Measurements from ENCODE around the gene FOLR1.
"Not testable (repeated sequence)": the region's sequence is repeated elsewhere in the genome, so short reads cannot be mapped to it uniquely, and the experiment has no call there.

Gene FOLR1

GRCh38 chr11:72206794-72207193, 14.9 kb downstream of the FOLR1 start:
- WGBS, 2 experiments = 84 to 85% methylated on average over 2 of the region's 2 CpGs
- H3K36me3 ChIP-seq (ENCODE audit: control insufficient read depth, insufficient read depth, low read length); H3K27ac ChIP-seq (ENCODE audit: insufficient read depth, low read depth, low read length, poor library complexity, severe bottlenecking); H3K4me3 ChIP-seq (ENCODE audit: insufficient read depth, low read depth, low read length); H3K4me1 ChIP-seq (ENCODE audit: control insufficient read depth, insufficient read depth, low read length); H3K9me3 ChIP-seq (ENCODE audit: control insufficient read depth, low read length); H3K27me3 ChIP-seq (ENCODE audit: control insufficient read depth, insufficient read depth, low read length, poor library complexity, severe bottlenecking): not testable (repeated sequence)

- WGBS, 2 experiments = 91 to 92% methylated on average over 3 of the region's 3 CpGs
- H3K27me3 ChIP-seq (ENCODE audit: control insufficient read depth, insufficient read depth, low read length, poor library complexity, severe bottlenecking) = no peaks in the 10 kb centered on the region
These were observed 16.3 kb downstream of the FOLR1 start for GRCh38 chr11:72208281-72208680.

GRCh38 chr11:72209101-72209500, 17.2 kb downstream of the FOLR1 start:
- no peaks in the 10 kb centered on the region for H3K27me3 ChIP-seq (ENCODE audit: control insufficient read depth, insufficient read depth, low read length, poor library complexity, severe bottlenecking)
- H3K36me3 ChIP-seq (ENCODE audit: control insufficient read depth, insufficient read depth, low read length) = no peaks in the 10 kb centered on the region
- H3K27ac ChIP-seq (ENCODE audit: insufficient read depth, low read depth, low read length, poor library complexity, severe bottlenecking) = no peak overlapping the region
- no peaks in the 10 kb centered on the region for H3K9me3 ChIP-seq (ENCODE audit: control insufficient read depth, low read length)
- H3K4me3 ChIP-seq (ENCODE audit: insufficient read depth, low read depth, low read length) = no peak overlapping the region
- WGBS, 2 experiments = 84 to 90% methylated on average over 4 of the region's 4 CpGs
- H3K4me1 ChIP-seq (ENCODE audit: control insufficient read depth, insufficient read depth, low read length) = no peaks in the 10 kb centered on the region

More at GRCh38 chr11:72208281-72208680, 16.3 kb downstream of the FOLR1 start:
- Histone ChIP-seq H3K4me3 (ENCODE audit: insufficient read depth, low read depth, low read length) (no peak overlapping the region), H3K36me3 (ENCODE audit: control insufficient read depth, insufficient read depth, low read length) (no peaks in the 10 kb centered on the region), H3K27ac (ENCODE audit: insufficient read depth, low read depth, low read length, poor library complexity, severe bottlenecking) (no peak overlapping the region), H3K4me1 (ENCODE audit: control insufficient read depth, insufficient read depth, low read length) (no peaks in the 10 kb centered on the region), H3K9me3 (ENCODE audit: control insufficient read depth, low read length) (no peaks in the 10 kb centered on the region)

- H3K9me3 ChIP-seq (ENCODE audit: control insufficient read depth, low read length) = no peaks in the 10 kb centered on the region
- no peak within 1 kb of the TSS for H3K27ac ChIP-seq (ENCODE audit: insufficient read depth, low read depth, low read length, poor library complexity, severe bottlenecking)
- H3K36me3 ChIP-seq (ENCODE audit: control insufficient read depth, insufficient read depth, low read length) = no peaks in the 10 kb centered on the region
- no peak within 1 kb of the TSS for H3K4me3 ChIP-seq (ENCODE audit: insufficient read depth, low read depth, low read length)
- 94 to 97% methylated on average over 6 of the region's 6 CpGs for WGBS, 2 experiments
- no peaks in the 10 kb centered on the region for H3K27me3 ChIP-seq (ENCODE audit: control insufficient read depth, insufficient read depth, low read length, poor library complexity, severe bottlenecking)
- no peaks in the 10 kb centered on the region for H3K4me1 ChIP-seq (ENCODE audit: control insufficient read depth, insufficient read depth, low read length)
These were observed 24.7 kb downstream of the FOLR1 start, which contains the start of gene FOLR2 for GRCh38 chr11:72216638-72217037. Gene FOLR2, plus strand, starts transcription at chr11:72216794. Its CDS starts 1,791 bp downstream, at chr11:72218585.

GRCh38 chr11:72217841-72218240, 25.9 kb downstream of the FOLR1 start:
- Histone ChIP-seq H3K4me3 (ENCODE audit: insufficient read depth, low read depth, low read length) (no peak overlapping the region), H3K36me3 (ENCODE audit: control insufficient read depth, insufficient read depth, low read length) (no peaks in the 10 kb centered on the region), H3K27ac (ENCODE audit: insufficient read depth, low read depth, low read length, poor library complexity, severe bottlenecking) (no peak overlapping the region), H3K4me1 (ENCODE audit: control insufficient read depth, insufficient read depth, low read length) (peaks cover 7% of the 10 kb centered on the region), H3K9me3 (ENCODE audit: control insufficient read depth, low read length) (no peaks in the 10 kb centered on the region), H3K27me3 (ENCODE audit: control insufficient read depth, insufficient read depth, low read length, poor library complexity, severe bottlenecking) (no peaks in the 10 kb centered on the region)
- WGBS, 2 experiments = 65 to 85% methylated on average over 2 of the region's 2 CpGs

- H3K27me3 ChIP-seq (ENCODE audit: control insufficient read depth, insufficient read depth, low read length, poor library complexity, severe bottlenecking) = no peaks in the 10 kb centered on the region
- peaks cover 8% of the 10 kb centered on the region for H3K4me1 ChIP-seq (ENCODE audit: control insufficient read depth, insufficient read depth, low read length)
- no peaks in the 10 kb centered on the region for H3K36me3 ChIP-seq (ENCODE audit: control insufficient read depth, insufficient read depth, low read length)
- H3K9me3 ChIP-seq (ENCODE audit: control insufficient read depth, low read length) = no peaks in the 10 kb centered on the region
- no peak overlapping the region for H3K4me3 ChIP-seq (ENCODE audit: insufficient read depth, low read depth, low read length)
- WGBS, 2 experiments = 89 to 91% methylated on average over 5 of the region's 5 CpGs
- no peak overlapping the region for H3K27ac ChIP-seq (ENCODE audit: insufficient read depth, low read depth, low read length, poor library complexity, severe bottlenecking)
These were observed 26.4 kb downstream of the FOLR1 start for GRCh38 chr11:72218251-72218745.

- Histone ChIP-seq H3K4me1 (ENCODE audit: control insufficient read depth, insufficient read depth, low read length) (peaks cover 14% of the 10 kb centered on the region), H3K27me3 (ENCODE audit: control insufficient read depth, insufficient read depth, low read length, poor library complexity, severe bottlenecking) (no peaks in the 10 kb centered on the region), H3K4me3 (ENCODE audit: insufficient read depth, low read depth, low read length) (no peak overlapping the region), H3K9me3 (ENCODE audit: control insufficient read depth, low read length) (no peaks in the 10 kb centered on the region), H3K36me3 (ENCODE audit: control insufficient read depth, insufficient read depth, low read length) (no peaks in the 10 kb centered on the region), H3K27ac (ENCODE audit: insufficient read depth, low read depth, low read length, poor library complexity, severe bottlenecking) (no peak overlapping the region)
- WGBS, 2 experiments = 88 to 94% methylated on average over 10 of the region's 10 CpGs
These were observed 28.9 kb downstream of the FOLR1 start for GRCh38 chr11:72220696-72221363.

GRCh38 chr11:72221386-72222075, 29.6 kb downstream of the FOLR1 start:
- Histone ChIP-seq H3K4me1 (ENCODE audit: control insufficient read depth, insufficient read depth, low read length) (peaks cover 19% of the 10 kb centered on the region), H3K27ac (ENCODE audit: insufficient read depth, low read depth, low read length, poor library complexity, severe bottlenecking) (no peak overlapping the region), H3K4me3 (ENCODE audit: insufficient read depth, low read depth, low read length) (no peak overlapping the region), H3K36me3 (ENCODE audit: control insufficient read depth, insufficient read depth, low read length) (no peaks in the 10 kb centered on the region), H3K27me3 (ENCODE audit: control insufficient read depth, insufficient read depth, low read length, poor library complexity, severe bottlenecking) (no peaks in the 10 kb centered on the region), H3K9me3 (ENCODE audit: control insufficient read depth, low read length) (no peaks in the 10 kb centered on the region)
- WGBS, 2 experiments = 83 to 88% methylated on average over 7 of the region's 7 CpGs

- H3K9me3 ChIP-seq (ENCODE audit: control insufficient read depth, low read length) = no peaks in the 10 kb centered on the region
These were observed 30.4 kb downstream of the FOLR1 start for GRCh38 chr11:72222106-72222891.

More at GRCh38 chr11:72222106-72222891, 30.4 kb downstream of the FOLR1 start:
- Histone ChIP-seq H3K27me3 (ENCODE audit: control insufficient read depth, insufficient read depth, low read length, poor library complexity, severe bottlenecking) (no peaks in the 10 kb centered on the region), H3K36me3 (ENCODE audit: control insufficient read depth, insufficient read depth, low read length) (peaks cover under 1% of the 10 kb centered on the region), H3K4me1 (ENCODE audit: control insufficient read depth, insufficient read depth, low read length) (peaks cover 25% of the 10 kb centered on the region), H3K27ac (ENCODE audit: insufficient read depth, low read depth, low read length, poor library complexity, severe bottlenecking) (no peak overlapping the region), H3K4me3 (ENCODE audit: insufficient read depth, low read depth, low read length) (peak overlapping the region; percentile 80)
- WGBS, 2 experiments = 75 to 76% methylated on average over 6 of the region's 6 CpGs
